ENCODE results near the gene BAG2. TPM values are rescaled to one million over a fixed set of nuclear protein-coding genes. Genes with fewer than 3 reads are reported as not detected.

The BAG2 gene
- total RNA-seq, 1 experiment from 2014 or later = 14.0 TPM

DNA sequence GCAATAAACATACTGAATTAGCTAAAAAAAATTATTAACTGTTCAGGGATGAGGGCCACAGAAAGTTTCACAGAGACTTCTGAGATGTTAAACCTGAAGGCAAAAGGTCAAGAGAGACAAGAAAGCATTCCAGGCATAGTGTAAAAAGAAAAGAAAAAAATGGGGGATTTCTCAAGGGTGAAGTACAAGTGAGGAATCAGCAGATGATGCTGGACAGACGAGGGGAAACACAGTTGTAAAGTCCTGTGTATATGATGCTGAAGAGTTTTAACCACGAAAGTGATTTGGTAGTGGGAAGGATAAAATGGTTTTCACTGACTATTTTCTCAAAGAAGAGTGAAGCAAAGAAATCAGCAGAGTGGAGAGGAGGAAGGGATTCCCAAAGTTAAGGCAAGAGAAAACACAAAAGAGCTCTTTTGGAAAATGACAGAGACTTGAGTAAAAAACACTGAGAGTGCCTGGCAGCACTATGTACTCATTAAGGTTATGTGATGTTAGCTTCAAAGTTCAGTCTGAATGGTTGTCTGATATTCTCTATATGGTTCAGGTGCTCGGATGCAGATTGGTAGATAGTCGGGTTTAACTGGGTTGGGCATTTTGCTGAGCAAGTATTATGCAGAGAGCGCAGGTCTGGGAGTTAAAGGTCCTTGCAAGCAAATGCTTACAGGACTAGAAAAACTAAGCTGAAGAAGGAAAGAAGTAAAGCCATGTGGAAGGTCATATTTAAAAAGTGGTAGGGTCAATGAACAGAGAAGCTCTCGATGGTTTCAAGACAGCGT is 33.6 kb downstream of the BAG2 start:
- DNase-seq (ENCODE audit: low read depth, low spot score) (no peak), ATAC-seq (no peak)
- H3K27ac ChIP-seq (ENCODE audit: low read length) = no peak overlapping the region
- no peak for TF ChIP-seq POLR2AphosphoS5 (IDR thresholded peaks at IDR 0.05; ENCODE audit: low read depth, low read length)
- TF ChIP-seq TCF7L2 (IDR thresholded peaks at IDR 0.05; ENCODE audit: low read depth, low read length) = no peak
- TF ChIP-seq SIN3A (IDR thresholded peaks at IDR 0.05; ENCODE audit: borderline replicate concordance, insufficient read depth, low read depth, low read length) = no peak
- TF ChIP-seq, protein P1, sequence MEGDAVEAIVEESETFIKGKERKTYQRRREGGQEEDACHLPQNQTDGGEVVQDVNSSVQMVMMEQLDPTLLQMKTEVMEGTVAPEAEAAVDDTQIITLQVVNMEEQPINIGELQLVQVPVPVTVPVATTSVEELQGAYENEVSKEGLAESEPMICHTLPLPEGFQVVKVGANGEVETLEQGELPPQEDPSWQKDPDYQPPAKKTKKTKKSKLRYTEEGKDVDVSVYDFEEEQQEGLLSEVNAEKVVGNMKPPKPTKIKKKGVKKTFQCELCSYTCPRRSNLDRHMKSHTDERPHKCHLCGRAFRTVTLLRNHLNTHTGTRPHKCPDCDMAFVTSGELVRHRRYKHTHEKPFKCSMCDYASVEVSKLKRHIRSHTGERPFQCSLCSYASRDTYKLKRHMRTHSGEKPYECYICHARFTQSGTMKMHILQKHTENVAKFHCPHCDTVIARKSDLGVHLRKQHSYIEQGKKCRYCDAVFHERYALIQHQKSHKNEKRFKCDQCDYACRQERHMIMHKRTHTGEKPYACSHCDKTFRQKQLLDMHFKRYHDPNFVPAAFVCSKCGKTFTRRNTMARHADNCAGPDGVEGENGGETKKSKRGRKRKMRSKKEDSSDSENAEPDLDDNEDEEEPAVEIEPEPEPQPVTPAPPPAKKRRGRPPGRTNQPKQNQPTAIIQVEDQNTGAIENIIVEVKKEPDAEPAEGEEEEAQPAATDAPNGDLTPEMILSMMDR (IDR thresholded peaks at IDR 0.05) = no peak
- TF ChIP-seq, protein P2, sequence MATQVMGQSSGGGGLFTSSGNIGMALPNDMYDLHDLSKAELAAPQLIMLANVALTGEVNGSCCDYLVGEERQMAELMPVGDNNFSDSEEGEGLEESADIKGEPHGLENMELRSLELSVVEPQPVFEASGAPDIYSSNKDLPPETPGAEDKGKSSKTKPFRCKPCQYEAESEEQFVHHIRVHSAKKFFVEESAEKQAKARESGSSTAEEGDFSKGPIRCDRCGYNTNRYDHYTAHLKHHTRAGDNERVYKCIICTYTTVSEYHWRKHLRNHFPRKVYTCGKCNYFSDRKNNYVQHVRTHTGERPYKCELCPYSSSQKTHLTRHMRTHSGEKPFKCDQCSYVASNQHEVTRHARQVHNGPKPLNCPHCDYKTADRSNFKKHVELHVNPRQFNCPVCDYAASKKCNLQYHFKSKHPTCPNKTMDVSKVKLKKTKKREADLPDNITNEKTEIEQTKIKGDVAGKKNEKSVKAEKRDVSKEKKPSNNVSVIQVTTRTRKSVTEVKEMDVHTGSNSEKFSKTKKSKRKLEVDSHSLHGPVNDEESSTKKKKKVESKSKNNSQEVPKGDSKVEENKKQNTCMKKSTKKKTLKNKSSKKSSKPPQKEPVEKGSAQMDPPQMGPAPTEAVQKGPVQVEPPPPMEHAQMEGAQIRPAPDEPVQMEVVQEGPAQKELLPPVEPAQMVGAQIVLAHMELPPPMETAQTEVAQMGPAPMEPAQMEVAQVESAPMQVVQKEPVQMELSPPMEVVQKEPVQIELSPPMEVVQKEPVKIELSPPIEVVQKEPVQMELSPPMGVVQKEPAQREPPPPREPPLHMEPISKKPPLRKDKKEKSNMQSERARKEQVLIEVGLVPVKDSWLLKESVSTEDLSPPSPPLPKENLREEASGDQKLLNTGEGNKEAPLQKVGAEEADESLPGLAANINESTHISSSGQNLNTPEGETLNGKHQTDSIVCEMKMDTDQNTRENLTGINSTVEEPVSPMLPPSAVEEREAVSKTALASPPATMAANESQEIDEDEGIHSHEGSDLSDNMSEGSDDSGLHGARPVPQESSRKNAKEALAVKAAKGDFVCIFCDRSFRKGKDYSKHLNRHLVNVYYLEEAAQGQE (IDR thresholded peaks at IDR 0.05; ENCODE audit: insufficient read depth in 1 of 2, low read depth in 2 of 2, low read length in 1 of 2) = no peak
- in situ Hi-C loops (cut with HindIII; ENCODE audit: low pct_unique_long_range_greater_than_20kb, low sequenced_read_pairs) = no loop called here
- no peaks in the 10 kb centered on the region for H3K27me3 ChIP-seq (ENCODE audit: control insufficient read depth, insufficient read depth, low read length)
- H3K4me3 ChIP-seq (ENCODE audit: low read depth in 2 of 2, low read length in 2 of 2) = no peak overlapping the region
- 0 out of 2 replicates have a peak, but pooled peaks cover 3% of the 10 kb centered on the region for H3K4me1 ChIP-seq (ENCODE audit: control insufficient read depth, insufficient read depth, low read length)
- intact Hi-C loops (cut with micrococcal nuclease; ENCODE audit: unreplicated experiment) = no loop called here
- no peaks in the 10 kb centered on the region for H3K36me3 ChIP-seq (ENCODE audit: control insufficient read depth, insufficient read depth, low read length)
- no peaks in the 10 kb centered on the region for H3K9me3 ChIP-seq (ENCODE audit: control insufficient read depth, insufficient read depth, low read depth, low read length)
- ChIA-PET POLR2A (interaction anchor here (0.5 kb wide), 1 partner anchor 12 kb away, joined by 18 read pairs; no protein-coding TSS in a partner anchor), CTCF (no interaction called here)
- no TSS peak for BruUV-seq (replicated peaks)

DNA sequence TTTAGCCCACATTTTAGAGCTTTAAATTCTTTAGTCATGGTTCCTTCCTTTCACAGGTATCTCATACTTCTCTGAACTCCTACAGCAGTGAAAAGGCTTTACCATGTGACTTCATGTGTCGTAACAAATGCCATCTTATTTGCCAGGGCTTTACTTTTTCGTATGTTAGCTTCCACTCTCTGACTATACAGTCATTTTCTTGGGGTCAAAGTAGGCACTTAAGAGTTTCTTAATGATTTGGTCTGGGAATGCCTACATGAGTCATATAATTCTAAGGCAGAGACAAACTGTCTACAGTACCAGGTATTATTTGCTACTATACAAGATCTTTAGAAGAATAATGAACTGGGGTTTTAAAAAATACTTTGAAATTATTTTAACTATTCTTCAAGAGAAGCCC is 35.0 kb downstream of the BAG2 start:
- H3K27me3 ChIP-seq (ENCODE audit: control insufficient read depth, insufficient read depth, low read length) = no peaks in the 10 kb centered on the region
- H3K9me3 ChIP-seq (ENCODE audit: control insufficient read depth, insufficient read depth, low read depth, low read length) = no peaks in the 10 kb centered on the region
- ChIA-PET POLR2A (no interaction called here), CTCF (no interaction called here)
- H3K36me3 ChIP-seq (ENCODE audit: control insufficient read depth, insufficient read depth, low read length) = no peaks in the 10 kb centered on the region
- ATAC-seq (no peak), DNase-seq (ENCODE audit: low read depth, low spot score) (no peak)
- no TSS peak for BruUV-seq (replicated peaks)
- in situ Hi-C loops (cut with HindIII; ENCODE audit: low pct_unique_long_range_greater_than_20kb, low sequenced_read_pairs) = no loop called here
- intact Hi-C loops (cut with micrococcal nuclease; ENCODE audit: unreplicated experiment) = no loop called here
- no peak overlapping the region for H3K27ac ChIP-seq (ENCODE audit: low read length)
- H3K4me3 ChIP-seq (ENCODE audit: low read depth in 2 of 2, low read length in 2 of 2) = no peak overlapping the region
- TF ChIP-seq TCF7L2 (IDR thresholded peaks at IDR 0.05; ENCODE audit: low read depth, low read length) = no peak
- TF ChIP-seq, protein P2 (IDR thresholded peaks at IDR 0.05; ENCODE audit: insufficient read depth in 1 of 2, low read depth in 2 of 2, low read length in 1 of 2) = no peak
- no peak for TF ChIP-seq POLR2AphosphoS5 (IDR thresholded peaks at IDR 0.05; ENCODE audit: low read depth, low read length)
- TF ChIP-seq SIN3A (IDR thresholded peaks at IDR 0.05; ENCODE audit: borderline replicate concordance, insufficient read depth, low read depth, low read length) = no peak
- TF ChIP-seq, protein P1 (IDR thresholded peaks at IDR 0.05) = no peak
- peaks cover 6% of the 10 kb centered on the region; the same call in 1 of the 2 replicates for H3K4me1 ChIP-seq (ENCODE audit: control insufficient read depth, insufficient read depth, low read length)
